Activated CD8-positive, alpha-beta T cell treated with anti-CD3 and anti-CD28 coated beads, Interleukin-2, amount 10 ng/mL, durations not matched to agents 7 days and 5 days (primary cell): ENCODE measurements around the gene ITPRID1. TPM values are rescaled to one million over a fixed set of nuclear protein-coding genes. Genes with fewer than 3 reads are reported as not detected.

ENCODE experiments used
- ATAC-seq: fragments of 150-1000 bp; cut with Tn5 transposase; one replicate; pipeline ENCODE4 v1.10.0; 2021; ENCODE audit warnings: moderate library complexity
- CTCF ChIA-PET: fragments of 350-600 bp; sonication (Branson Sonifier 250); formaldehyde crosslinking; loops from one replicate; lab custom pipeline; 2021; ENCODE audit warnings: antibody characterized with exemption; lab: Charles Lee
- POLR2A ChIA-PET: fragments of 350-600 bp; sonication (Branson Sonifier 250); formaldehyde crosslinking; loops from one replicate; lab custom pipeline; 2021; ENCODE audit warnings: antibody characterized with exemption; lab: Charles Lee
- DNase-seq: peaks from one replicate; pipeline ENCODE4 v3.0.0-alpha.2; 2020
- H3K27ac Mint-ChIP-seq: one replicate; pipeline ENCODE4 v1.8.0; 2021; ENCODE audit warnings: mild to moderate bottlenecking, mixed read lengths
- H3K27me3 Mint-ChIP-seq: one replicate; pipeline ENCODE4 v1.8.0; 2021; ENCODE audit warnings: low read depth, mixed read lengths
- H3K36me3 Mint-ChIP-seq: one replicate; pipeline ENCODE4 v1.8.0; 2021; ENCODE audit warnings: low read depth, mixed read lengths
- H3K4me1 Mint-ChIP-seq: one replicate; pipeline ENCODE4 v1.8.0; 2021; ENCODE audit warnings: low read depth, mixed read lengths
- H3K4me3 Mint-ChIP-seq: one replicate; pipeline ENCODE4 v1.8.0; 2021; ENCODE audit warnings: mild to moderate bottlenecking, mixed read lengths
- H3K9me3 Mint-ChIP-seq: one replicate; pipeline ENCODE4 v1.8.0; 2022; ENCODE audit warnings: mixed read lengths; ENCODE audit not compliant: insufficient read depth
- total RNA-seq, 2 experiments: library from RNA; stranded (reverse); gene quantifications; one replicate each; pipeline ENCODE4 v1.2.3, GENCODE V29; 2021

The ITPRID1 gene
- total RNA-seq, 2 experiments from 2014 or later, result not detected

GRCh38 chr7:31688372-31688771, 174.5 kb downstream of the ITPRID1 start:
- Mint-ChIP-seq H3K4me1 (no peaks in the 10 kb centered on the region), H3K4me3 (no peak overlapping the region), H3K36me3 (no peaks in the 10 kb centered on the region), H3K27me3 (no peaks in the 10 kb centered on the region), H3K9me3 (no peaks in the 10 kb centered on the region), H3K27ac (no peak overlapping the region)
- CTCF ChIA-PET, result no interaction called here
- DNase-seq, result no peak
- no peak for ATAC-seq
- POLR2A ChIA-PET, result no interaction called here

DNA sequence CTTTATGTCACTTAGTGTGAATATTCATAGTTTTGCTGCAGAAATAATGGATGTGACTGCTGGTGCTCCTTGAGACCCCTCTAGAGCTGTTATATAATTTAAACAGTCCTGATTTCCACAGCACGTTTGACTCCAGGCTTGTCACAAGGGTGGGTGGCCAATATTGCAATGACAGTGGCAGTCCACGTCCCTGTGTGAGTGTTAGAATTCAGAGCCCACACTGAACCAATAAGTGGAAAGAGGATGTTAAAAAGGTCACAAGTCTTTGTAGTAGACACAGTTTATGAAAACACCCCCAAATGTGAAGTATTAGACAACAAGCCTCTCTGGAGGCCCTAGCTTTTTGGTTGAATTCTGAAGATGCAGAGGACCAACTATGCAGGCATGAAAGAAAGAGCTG, 175.1 kb downstream of the ITPRID1 start:
- Mint-ChIP-seq H3K27ac (no peak overlapping the region), H3K9me3 (no peaks in the 10 kb centered on the region), H3K4me3 (no peak overlapping the region), H3K36me3 (no peaks in the 10 kb centered on the region), H3K4me1 (no peaks in the 10 kb centered on the region), H3K27me3 (no peaks in the 10 kb centered on the region)
- ATAC-seq (no peak), DNase-seq (no peak)
- ChIA-PET POLR2A (no interaction called here), CTCF (no interaction called here)

- DNase-seq, result no peak
- ATAC-seq, result no peak
- CTCF ChIA-PET, result no interaction called here
- no peak overlapping the region for H3K27ac Mint-ChIP-seq
- no peaks in the 10 kb centered on the region for H3K27me3 Mint-ChIP-seq
- no peak overlapping the region for H3K4me3 Mint-ChIP-seq
- H3K36me3 Mint-ChIP-seq, result no peaks in the 10 kb centered on the region
- H3K4me1 Mint-ChIP-seq, result no peaks in the 10 kb centered on the region
- POLR2A ChIA-PET, result no interaction called here
- H3K9me3 Mint-ChIP-seq, result no peaks in the 10 kb centered on the region
These were observed 177.0 kb downstream of the ITPRID1 start for GRCh38 chr7:31690935-31691334.

- H3K27me3 Mint-ChIP-seq, result no peaks in the 10 kb centered on the region
- H3K4me3 Mint-ChIP-seq, result no peak overlapping the region
- no peak overlapping the region for H3K27ac Mint-ChIP-seq
- H3K36me3 Mint-ChIP-seq, result no peaks in the 10 kb centered on the region
- ChIA-PET CTCF (no interaction called here), POLR2A (no interaction called here)
- no peaks in the 10 kb centered on the region for H3K4me1 Mint-ChIP-seq
- ATAC-seq, result no peak
- no peak for DNase-seq
- H3K9me3 Mint-ChIP-seq, result no peaks in the 10 kb centered on the region
These were observed 178.6 kb downstream of the ITPRID1 start for GRCh38 chr7:31692451-31692850.

- DNase-seq (no peak), ATAC-seq (no peak)
- ChIA-PET CTCF (no interaction called here), POLR2A (no interaction called here)
- no peak overlapping the region for H3K4me3 Mint-ChIP-seq
- H3K9me3 Mint-ChIP-seq, result no peaks in the 10 kb centered on the region
- no peak overlapping the region for H3K27ac Mint-ChIP-seq
- H3K4me1 Mint-ChIP-seq, result no peaks in the 10 kb centered on the region
- H3K27me3 Mint-ChIP-seq, result no peaks in the 10 kb centered on the region
- H3K36me3 Mint-ChIP-seq, result no peaks in the 10 kb centered on the region
These were observed 179.0 kb downstream of the ITPRID1 start for GRCh38 chr7:31692871-31693270.

- no peak for ATAC-seq
- H3K27ac Mint-ChIP-seq, result no peak overlapping the region
- H3K4me3 Mint-ChIP-seq, result no peak overlapping the region
- DNase-seq, result no peak
- CTCF ChIA-PET, result no interaction called here
- H3K36me3 Mint-ChIP-seq, result no peaks in the 10 kb centered on the region
- no peaks in the 10 kb centered on the region for H3K9me3 Mint-ChIP-seq
- no peaks in the 10 kb centered on the region for H3K27me3 Mint-ChIP-seq
- no peaks in the 10 kb centered on the region for H3K4me1 Mint-ChIP-seq
- POLR2A ChIA-PET, result no interaction called here
These were observed 182.1 kb downstream of the ITPRID1 start for GRCh38 chr7:31695859-31696614.

DNA sequence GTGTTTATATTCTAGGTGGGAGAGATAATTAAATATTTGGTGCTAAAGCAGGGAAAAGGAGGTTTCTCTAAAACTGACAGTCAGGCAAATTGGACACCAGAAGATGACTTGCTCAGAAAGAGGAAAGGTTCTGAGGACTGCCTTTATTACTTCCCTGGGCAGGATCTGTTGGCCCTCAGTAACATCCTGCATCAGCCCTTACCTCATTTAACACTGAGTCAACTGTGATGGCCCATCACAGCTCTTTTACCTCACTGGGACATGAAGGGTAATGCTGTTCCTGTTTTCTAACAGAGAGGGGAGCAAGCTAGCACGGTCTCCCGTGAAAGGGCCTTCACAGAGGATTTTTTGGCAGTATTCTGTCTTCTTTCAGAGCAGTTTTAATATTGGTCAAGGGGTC, 185.2 kb downstream of the ITPRID1 start:
- Mint-ChIP-seq H3K4me3 (no peak overlapping the region), H3K36me3 (no peaks in the 10 kb centered on the region), H3K27ac (no peak overlapping the region), H3K9me3 (no peaks in the 10 kb centered on the region), H3K4me1 (no peaks in the 10 kb centered on the region), H3K27me3 (no peaks in the 10 kb centered on the region)
- ATAC-seq, result no peak
- POLR2A ChIA-PET, result no interaction called here
- CTCF ChIA-PET, result no interaction called here
- no peak for DNase-seq

DNA sequence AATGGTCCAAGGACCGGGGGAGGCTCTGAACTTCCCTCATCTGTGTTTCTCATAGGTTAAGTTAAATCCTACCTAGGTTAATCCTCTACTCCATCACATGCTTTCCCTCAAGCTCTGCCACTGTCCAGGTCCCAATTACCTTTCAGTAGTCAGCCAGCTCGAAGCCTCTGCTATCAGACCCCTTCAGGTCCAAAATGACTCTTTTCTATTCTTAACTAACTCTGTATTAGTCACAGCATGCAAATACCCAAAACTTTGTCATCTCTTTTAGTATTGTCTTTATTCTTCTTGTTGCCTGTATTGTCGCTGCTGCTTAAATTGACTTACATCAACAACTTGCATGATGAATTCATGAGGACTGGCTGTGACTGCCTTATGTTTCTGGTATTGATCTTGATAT, 188.5 kb downstream of the ITPRID1 start:
- Mint-ChIP-seq H3K27me3 (no peaks in the 10 kb centered on the region), H3K4me3 (no peak overlapping the region), H3K9me3 (no peaks in the 10 kb centered on the region), H3K36me3 (no peaks in the 10 kb centered on the region), H3K27ac (no peak overlapping the region), H3K4me1 (no peaks in the 10 kb centered on the region)
- ChIA-PET POLR2A (no interaction called here), CTCF (no interaction called here)
- no peak for ATAC-seq
- DNase-seq, result no peak

DNA sequence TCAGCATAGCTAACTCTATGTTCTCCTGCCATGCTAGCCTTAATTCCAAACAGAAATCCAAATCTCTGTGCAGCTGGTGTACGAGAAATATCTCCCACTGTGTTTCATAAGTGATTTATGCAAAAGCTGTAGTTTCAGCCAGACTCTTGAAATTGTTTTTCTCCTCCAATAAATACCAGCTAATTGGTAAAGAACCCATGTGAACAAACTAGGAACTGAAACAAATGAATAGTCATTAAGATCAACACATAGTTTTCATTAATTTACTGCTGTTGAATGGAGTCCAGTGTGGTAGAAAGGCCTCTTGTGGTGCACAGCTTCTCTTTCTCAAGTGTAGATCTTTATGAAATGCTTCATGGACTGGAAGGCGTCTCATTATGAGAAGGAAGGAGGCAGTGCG, 191.5 kb downstream of the ITPRID1 start:
- ATAC-seq (no peak), DNase-seq (no peak)
- no peaks in the 10 kb centered on the region for H3K36me3 Mint-ChIP-seq
- CTCF ChIA-PET, result no interaction called here
- H3K4me1 Mint-ChIP-seq, result no peaks in the 10 kb centered on the region
- H3K27ac Mint-ChIP-seq, result no peak overlapping the region
- H3K4me3 Mint-ChIP-seq, result no peak overlapping the region
- no peaks in the 10 kb centered on the region for H3K9me3 Mint-ChIP-seq
- POLR2A ChIA-PET, result no interaction called here
- H3K27me3 Mint-ChIP-seq, result no peaks in the 10 kb centered on the region

- H3K27ac Mint-ChIP-seq, result no peak overlapping the region
- no peak for DNase-seq
- no peaks in the 10 kb centered on the region for H3K9me3 Mint-ChIP-seq
- ChIA-PET CTCF (no interaction called here), POLR2A (no interaction called here)
- no peaks in the 10 kb centered on the region for H3K36me3 Mint-ChIP-seq
- H3K27me3 Mint-ChIP-seq, result no peaks in the 10 kb centered on the region
- H3K4me1 Mint-ChIP-seq, result no peaks in the 10 kb centered on the region
- H3K4me3 Mint-ChIP-seq, result no peak overlapping the region
- ATAC-seq, result no peak
These were observed 193.2 kb downstream of the ITPRID1 start for GRCh38 chr7:31707089-31707488.

Other genes starting within 250 kb of the ITPRID1 start
- gene NEUROD6, start 173.4 kb upstream of the ITPRID1 start, total RNA-seq, result not detected
- not detected for gene PPP1R17, start 173.1 kb downstream of the ITPRID1 start, total RNA-seq